ENCODE data around the gene PHF21A.
"Not testable (repeated sequence)": the region's sequence is repeated elsewhere in the genome, so short reads cannot be mapped to it uniquely, and the experiment has no call there.

Gene PHF21A

GRCh38 chr11:45913514-45913913 lies 207.7 kb downstream of the PHF21A start:
- DNase-seq (ENCODE audit: extremely low read depth, low read depth): no peak
- TF ChIP-seq CTCF (IDR thresholded peaks at IDR 0.05; ENCODE audit: low read depth, low read length): no peak

GRCh38 chr11:45910623-45911022 lies 210.6 kb downstream of the PHF21A start:
- no peak for DNase-seq (ENCODE audit: extremely low read depth, low read depth)
- no peak for TF ChIP-seq CTCF (IDR thresholded peaks at IDR 0.05; ENCODE audit: low read depth, low read length)

- DNase-seq (ENCODE audit: extremely low read depth, low read depth): no peak
- no peak for TF ChIP-seq CTCF (IDR thresholded peaks at IDR 0.05; ENCODE audit: low read depth, low read length)
These were observed 211.4 kb downstream of the PHF21A start for GRCh38 chr11:45909594-45910475.

- TF ChIP-seq CTCF (IDR thresholded peaks at IDR 0.05; ENCODE audit: low read depth, low read length): no peak
- no peak for DNase-seq (ENCODE audit: extremely low read depth, low read depth)
These were observed 213.3 kb downstream of the PHF21A start for GRCh38 chr11:45907911-45908370.

- no peak for TF ChIP-seq CTCF (IDR thresholded peaks at IDR 0.05; ENCODE audit: low read depth, low read length)
- DNase-seq (ENCODE audit: extremely low read depth, low read depth): no peak
These were observed 214.2 kb downstream of the PHF21A start, which contains the start of gene FREY1 for GRCh38 chr11:45906965-45907611. FREY1 (minus strand) TSS chr11:45907271; CDS start chr11:45907245, 26 bp downstream.

GRCh38 chr11:45906096-45906682 lies 215.1 kb downstream of the PHF21A start:
- DNase-seq (ENCODE audit: extremely low read depth, low read depth): no peak
- TF ChIP-seq CTCF (IDR thresholded peaks at IDR 0.05; ENCODE audit: low read depth, low read length): no peak

GRCh38 chr11:45905576-45905975 lies 215.7 kb downstream of the PHF21A start:
- DNase-seq (ENCODE audit: extremely low read depth, low read depth): not testable (repeated sequence)

Data from AG09319 (cell line).